HUES6 (cell line): ENCODE measurements around the gene SLC35G4.
"Not testable (repeated sequence)": the region's sequence is repeated elsewhere in the genome, so short reads cannot be mapped to it uniquely, and the experiment has no call there.

Experiments used
- H3K27ac ChIP-seq: 2 replicates; pipeline ENCODE4 v1.7.0; 2013; ENCODE audit warnings: low read depth, mild to moderate bottlenecking, low read length, inconsistent platforms
- H3K27me3 ChIP-seq: 2 replicates; pipeline ENCODE4 v1.6.1; 2013; ENCODE audit warnings: low read length; ENCODE audit not compliant: control insufficient read depth, insufficient read depth
- H3K36me3 ChIP-seq: 2 replicates; pipeline ENCODE4 v1.6.1; 2013; ENCODE audit warnings: low read length; ENCODE audit not compliant: control insufficient read depth, insufficient read depth
- H3K4me1 ChIP-seq: 2 replicates; pipeline ENCODE4 v1.6.1; 2013; ENCODE audit warnings: low read length; ENCODE audit not compliant: control insufficient read depth, insufficient read depth
- H3K4me3 ChIP-seq: 2 replicates; pipeline ENCODE4 v1.5.1; 2013; ENCODE audit warnings: low read depth, low read length
- H3K9ac ChIP-seq: one replicate; pipeline ENCODE4 v1.6.1; 2013; ENCODE audit warnings: mild to moderate bottlenecking, low read length
- H3K9me3 ChIP-seq: 2 replicates; pipeline ENCODE4 v1.6.1; 2013; ENCODE audit warnings: low read depth, low read length; ENCODE audit not compliant: control insufficient read depth, insufficient read depth

Gene SLC35G4

GRCh38 chr18:11579916-11580315, 29.5 kb upstream of the SLC35G4 start:
- Histone ChIP-seq H3K9ac (no peak overlapping the region), H3K4me3 (no peak overlapping the region), H3K4me1 (no peaks in the 10 kb centered on the region), H3K9me3 (no peaks in the 10 kb centered on the region), H3K27ac (no peak overlapping the region), H3K27me3 (no peaks in the 10 kb centered on the region), H3K36me3 (no peaks in the 10 kb centered on the region)

DNA sequence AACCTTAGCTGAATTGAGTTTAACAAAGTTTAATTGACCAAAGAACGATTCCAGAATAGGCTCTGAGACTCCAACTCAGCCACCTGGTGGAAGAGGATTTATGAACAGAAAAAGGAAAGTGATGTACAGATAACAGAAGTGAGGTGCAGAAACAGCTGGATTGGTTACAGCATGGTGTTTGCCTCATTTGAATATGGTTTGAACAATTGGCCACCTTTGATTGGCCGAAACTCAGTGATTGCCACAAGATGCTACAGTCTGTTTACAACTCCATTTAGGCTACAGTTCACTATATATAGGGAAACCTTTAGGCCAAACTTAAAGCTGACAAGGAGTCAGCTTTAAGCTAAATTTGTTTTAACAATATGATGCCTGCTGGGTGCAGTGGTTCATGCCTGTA, 28.1 kb upstream of the SLC35G4 start:
- H3K27me3 ChIP-seq, result no peaks in the 10 kb centered on the region
- no peak overlapping the region for H3K4me3 ChIP-seq
- no peak overlapping the region for H3K27ac ChIP-seq
- H3K9me3 ChIP-seq, result no peaks in the 10 kb centered on the region
- no peak overlapping the region for H3K9ac ChIP-seq
- H3K36me3 ChIP-seq, result no peaks in the 10 kb centered on the region
- H3K4me1 ChIP-seq, result no peaks in the 10 kb centered on the region

GRCh38 chr18:11585596-11585995, 23.8 kb upstream of the SLC35G4 start:
- no peaks in the 10 kb centered on the region for H3K9me3 ChIP-seq
- no peaks in the 10 kb centered on the region for H3K4me1 ChIP-seq
- no peak overlapping the region for H3K9ac ChIP-seq
- H3K36me3 ChIP-seq, result no peaks in the 10 kb centered on the region
- H3K4me3 ChIP-seq, result no peak overlapping the region
- H3K27me3 ChIP-seq, result no peaks in the 10 kb centered on the region
- no peak overlapping the region for H3K27ac ChIP-seq

- Histone ChIP-seq H3K36me3 (no peaks in the 10 kb centered on the region), H3K27me3 (no peaks in the 10 kb centered on the region), H3K4me1 (no peaks in the 10 kb centered on the region), H3K9ac (no peak overlapping the region), H3K27ac (no peak overlapping the region), H3K9me3 (peaks cover 10% of the 10 kb centered on the region; the same call in 1 of the 2 replicates), H3K4me3 (no peak overlapping the region)
Measured at GRCh38 chr18:11586896-11587295, 22.5 kb upstream of the SLC35G4 start.

GRCh38 chr18:11587432-11587831, 22.0 kb upstream of the SLC35G4 start:
- Histone ChIP-seq H3K9ac (no peak overlapping the region), H3K4me1 (no peaks in the 10 kb centered on the region), H3K9me3 (peaks cover 14% of the 10 kb centered on the region; the same call in 1 of the 2 replicates), H3K27ac (no peak overlapping the region), H3K4me3 (no peak overlapping the region), H3K27me3 (no peaks in the 10 kb centered on the region), H3K36me3 (no peaks in the 10 kb centered on the region)

DNA sequence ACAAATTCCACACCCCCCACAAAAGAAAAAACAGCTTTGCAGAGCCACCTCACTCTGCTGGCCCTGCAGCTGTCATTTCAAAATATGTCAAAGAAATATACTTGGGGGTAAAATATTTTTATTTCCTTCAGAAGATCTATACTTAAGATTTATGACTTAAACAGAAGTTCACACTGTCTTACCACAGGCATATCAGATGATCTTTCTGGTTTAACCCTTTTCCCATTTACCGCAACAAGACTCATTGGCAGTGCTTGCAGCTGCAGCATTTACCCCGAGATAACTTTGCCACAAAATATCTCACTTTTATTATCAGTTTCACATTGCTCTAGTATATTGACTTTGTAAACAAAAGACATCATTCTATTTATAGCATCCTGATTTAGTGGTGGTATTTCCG, 21.6 kb upstream of the SLC35G4 start:
- Histone ChIP-seq H3K27ac (no peak overlapping the region), H3K9me3 (peaks cover 16% of the 10 kb centered on the region; the same call in 1 of the 2 replicates), H3K36me3 (no peaks in the 10 kb centered on the region), H3K4me1 (no peaks in the 10 kb centered on the region), H3K27me3 (no peaks in the 10 kb centered on the region), H3K4me3 (no peak overlapping the region), H3K9ac (no peak overlapping the region)

DNA sequence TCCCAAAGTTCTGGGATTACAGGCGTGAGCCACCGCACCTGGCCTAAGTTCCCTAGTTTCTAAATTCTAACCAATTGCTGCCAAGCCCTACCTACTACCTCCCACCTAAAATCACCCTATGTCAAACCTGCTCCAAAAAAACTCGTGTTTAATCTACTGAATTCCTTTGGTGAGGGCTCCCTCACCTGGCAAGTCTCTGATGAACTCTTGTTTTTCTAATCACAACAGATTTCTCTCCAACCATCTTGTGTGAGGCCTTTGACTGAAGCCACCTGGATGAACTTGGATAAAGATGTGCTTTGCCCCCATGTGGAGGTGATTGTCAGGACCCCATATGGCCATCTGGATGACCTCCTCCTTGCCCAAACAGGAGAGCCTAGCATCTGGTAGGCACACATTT, 17.4 kb upstream of the SLC35G4 start:
- Histone ChIP-seq H3K9me3 (peaks cover 19% of the 10 kb centered on the region; the same call in 1 of the 2 replicates), H3K4me1 (no peaks in the 10 kb centered on the region), H3K9ac (no peak overlapping the region), H3K36me3 (no peaks in the 10 kb centered on the region), H3K27me3 (no peaks in the 10 kb centered on the region), H3K4me3 (no peak overlapping the region), H3K27ac (no peak overlapping the region)

DNA sequence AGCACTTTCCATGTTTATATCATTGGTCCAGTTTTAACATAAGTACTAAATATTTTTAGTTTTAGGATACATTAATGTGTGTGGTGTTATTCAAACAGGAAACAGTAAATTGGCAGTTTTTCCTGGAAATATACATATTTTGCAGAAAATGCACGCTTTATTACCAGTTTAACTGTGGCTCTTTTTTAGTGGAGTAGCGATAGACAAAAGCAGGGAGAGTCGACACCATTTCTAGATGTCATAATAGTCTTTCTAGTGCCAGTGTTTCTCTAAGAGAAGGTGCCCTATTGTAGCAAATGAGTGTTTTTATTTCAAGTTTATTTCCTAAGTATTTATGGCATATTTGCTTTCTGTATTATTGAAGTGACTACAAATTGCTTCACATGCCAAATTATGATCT, 9.1 kb upstream of the SLC35G4 start:
- no peak overlapping the region for H3K4me3 ChIP-seq
- H3K9me3 ChIP-seq, result 0 out of 2 replicates have a peak, but pooled peaks cover 5% of the 10 kb centered on the region
- no peaks in the 10 kb centered on the region for H3K36me3 ChIP-seq
- H3K9ac ChIP-seq, result no peak overlapping the region
- H3K27me3 ChIP-seq, result no peaks in the 10 kb centered on the region
- no peaks in the 10 kb centered on the region for H3K4me1 ChIP-seq
- H3K27ac ChIP-seq, result no peak overlapping the region

DNA sequence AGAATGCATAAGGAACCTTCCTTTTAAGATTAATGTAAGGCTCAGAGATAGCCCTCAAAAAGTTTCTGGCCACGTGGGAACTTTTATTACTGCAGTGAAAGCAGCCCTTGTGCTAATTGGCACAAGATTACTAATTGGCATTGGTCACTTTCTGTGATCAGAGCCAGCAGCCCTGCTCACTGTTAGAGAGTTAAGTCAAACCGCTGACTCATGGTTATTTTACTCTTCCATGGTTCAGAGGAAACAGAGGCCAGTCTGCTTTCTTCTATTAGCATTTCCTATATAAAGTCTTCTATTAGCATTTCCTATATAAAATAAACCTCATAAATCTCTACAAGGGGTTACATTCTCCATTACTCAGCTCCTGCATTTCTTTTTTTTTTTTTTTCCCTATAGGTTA, 1.5 kb upstream of the SLC35G4 start:
- H3K27ac ChIP-seq, result no peak overlapping the region
- H3K9me3 ChIP-seq, result no peaks in the 10 kb centered on the region; the same call in 1 of the 2 replicates
- no peaks in the 10 kb centered on the region for H3K4me1 ChIP-seq
- no peak overlapping the region for H3K9ac ChIP-seq
- H3K27me3 ChIP-seq, result no peaks in the 10 kb centered on the region
- H3K4me3 ChIP-seq, result no peak overlapping the region
- no peaks in the 10 kb centered on the region for H3K36me3 ChIP-seq

- H3K27ac ChIP-seq, H3K9ac ChIP-seq, H3K4me1 ChIP-seq, H3K9me3 ChIP-seq, H3K4me3 ChIP-seq, H3K27me3 ChIP-seq, H3K36me3 ChIP-seq: not testable (repeated sequence)
Measured at GRCh38 chr18:11608618-11609017, 778 bp upstream of the SLC35G4 start.

- H3K4me3 ChIP-seq, H3K4me1 ChIP-seq, H3K27me3 ChIP-seq, H3K9ac ChIP-seq, H3K9me3 ChIP-seq, H3K36me3 ChIP-seq, H3K27ac ChIP-seq: not testable (repeated sequence)
Measured at GRCh38 chr18:11613073-11613472, 3.7 kb downstream of the SLC35G4 start.

DNA sequence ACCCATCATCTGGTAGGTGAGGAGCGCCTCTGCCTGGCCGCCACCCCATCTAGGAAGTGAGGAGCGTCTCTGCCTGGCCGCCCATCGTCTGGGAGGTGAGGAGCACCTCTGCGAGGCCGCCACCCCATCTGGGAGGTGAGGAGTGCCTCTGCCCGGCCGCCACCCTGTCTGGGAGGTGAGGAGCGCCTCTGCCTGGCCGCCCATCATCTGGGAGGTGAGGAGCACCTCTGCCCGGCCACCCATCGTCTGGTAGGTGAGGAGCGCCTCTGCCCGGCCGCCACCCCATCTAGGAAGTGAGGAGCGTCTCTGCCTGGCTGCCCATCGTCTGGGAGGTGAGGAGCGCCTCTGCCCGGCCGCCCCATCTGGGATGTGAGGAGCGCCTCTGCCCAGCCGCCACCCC, 4.2 kb downstream of the SLC35G4 start:
- H3K9ac ChIP-seq, H3K4me3 ChIP-seq, H3K27me3 ChIP-seq, H3K27ac ChIP-seq, H3K9me3 ChIP-seq, H3K4me1 ChIP-seq, H3K36me3 ChIP-seq: not testable (repeated sequence)
